Endothelial cell of umbilical vein (primary cell): ENCODE results near the gene OR2A5. TPM values are rescaled to one million over a fixed set of nuclear protein-coding genes. Genes with fewer than 3 reads are reported as not detected.

ENCODE experiments used
- polyA plus RNA-seq, 4 experiments: library from polyadenylated mRNA; depleted of rRNA in 3 of 4; stranded (reverse) in 3 of 4; unstranded in 1 of 4; fragments of >200 nt; gene quantifications; 2 replicates each; pipeline versions ENCODE4 v1.2.1 to v1.2.3, GENCODE V29; 2011 to 2012; ENCODE audit warnings: missing spikeins in 1 of 4
- small RNA-seq: library from RNA; depleted of rRNA; stranded (forward); fragments of <200 nt; gene quantifications from one replicate; pipeline ENCODE3, GENCODE V24; 2012; ENCODE audit warnings: low replicate concordance, low read depth; ENCODE audit not compliant: insufficient read depth, insufficient read length
- total RNA-seq: library from RNA; stranded (reverse); gene quantifications from 2 replicates; pipeline ENCODE4 v1.2.3, GENCODE V29; 2021

OR2A5 gene
- total and polyA plus RNA-seq, 2 donors (not counting 3 experiments of a cell fraction or from before 2014, with no cell fraction given), result not detected

Small RNA genes within 50 kb of the gene (small RNA-seq; reads per million reads assigned to genes)
- gene OR2A41P, result not detected

Other genes with a start within 250 kb of the OR2A5 start
- 48.3 and 51.2 TPM in 2 replicates for gene TCAF1, start 146.8 kb upstream of the OR2A5 start, total RNA-seq
- 21.0 and 29.0 TPM in 2 replicates for gene TCAF1, start 146.8 kb upstream of the OR2A5 start, polyA plus RNA-seq
- not detected in 2 replicates for gene OR2F2, start 113.7 kb upstream of the OR2A5 start, total RNA-seq
- gene OR2F2, start 113.7 kb upstream of the OR2A5 start, polyA plus RNA-seq, result not detected in 2 replicates
- not detected in 2 replicates for gene OR2F1, start 94.1 kb upstream of the OR2A5 start, total RNA-seq
- not detected in 2 replicates for gene OR2F1, start 94.1 kb upstream of the OR2A5 start, polyA plus RNA-seq
- not detected in 2 replicates for gene OR6B1, start 48.6 kb upstream of the OR2A5 start, total RNA-seq
- not detected in 2 replicates for gene OR6B1, start 48.6 kb upstream of the OR2A5 start, polyA plus RNA-seq
- not detected in 2 replicates for gene OR2A25, start 20.9 kb downstream of the OR2A5 start, total RNA-seq
- not detected in 2 replicates for gene OR2A25, start 20.9 kb downstream of the OR2A5 start, polyA plus RNA-seq
- not detected in 2 replicates for gene OR2A12, start 37.3 kb downstream of the OR2A5 start, total RNA-seq
- not detected in 2 replicates for gene OR2A12, start 37.3 kb downstream of the OR2A5 start, polyA plus RNA-seq
- not detected in 2 replicates for gene OR2A2, start 60.6 kb downstream of the OR2A5 start, total RNA-seq
- gene OR2A2, start 60.6 kb downstream of the OR2A5 start, polyA plus RNA-seq, result not detected in 2 replicates
- not detected in 2 replicates for gene OR2A14, start 74.2 kb downstream of the OR2A5 start, total RNA-seq
- gene OR2A14, start 74.2 kb downstream of the OR2A5 start, polyA plus RNA-seq, result not detected in 2 replicates
- gene CTAGE4, start 134.5 kb downstream of the OR2A5 start, total RNA-seq, result 0.30 TPM in 1 of 2 replicates, not detected in the other
- 0.03 and 0.04 TPM in 2 replicates for gene CTAGE4, start 134.5 kb downstream of the OR2A5 start, polyA plus RNA-seq
- 0.48 and 0.82 TPM in 2 replicates for gene ARHGEF35, start 146.9 kb downstream of the OR2A5 start, total RNA-seq
- gene ARHGEF35, start 146.9 kb downstream of the OR2A5 start, polyA plus RNA-seq, result not detected in 2 replicates
- not detected in 2 replicates for gene OR2A42, start 190.7 kb downstream of the OR2A5 start, total RNA-seq
- not detected in 2 replicates for gene OR2A42, start 190.7 kb downstream of the OR2A5 start, polyA plus RNA-seq
- gene OR2A7, start 215.8 kb downstream of the OR2A5 start, total RNA-seq, result 0.21 TPM in 1 of 2 replicates, not detected in the other
- 0.10 and 0.33 TPM in 2 replicates for gene OR2A7, start 215.8 kb downstream of the OR2A5 start, polyA plus RNA-seq
- gene CTAGE8, start 220.3 kb downstream of the OR2A5 start, total RNA-seq, result 0.30 and 0.49 TPM in 2 replicates
- 0.03 and 0.06 TPM in 2 replicates for gene CTAGE8, start 220.3 kb downstream of the OR2A5 start, polyA plus RNA-seq